Astrocyte of the spinal cord (primary cell): Measurements from ENCODE around the gene PCLO.

Experiments used
- DNase-seq: peaks from one replicate; pipeline ENCODE4 v3.0.0; 2011; ENCODE audit warnings: low read depth, low spot score
- H3K4me3 ChIP-seq: 2 replicates; pipeline ENCODE4 v1.5.1; 2011; ENCODE audit warnings: low read depth, mild to moderate bottlenecking, low read length, moderate library complexity
- in situ Hi-C: cut with HindIII; loops from 2 replicates; pipeline ENCODE4 v1.10.0; 2017; ENCODE audit warnings: low sequenced_read_pairs
- TF ChIP-seq, protein P1 (sequence below): IDR thresholded peaks from 2 replicates; pipeline ENCODE4 v1.5.1; 2012; ENCODE audit warnings: low read depth, mild to moderate bottlenecking, low read length, inconsistent platforms

PCLO gene

GRCh38 chr7:82886324-82886723 is 276.4 kb downstream of the PCLO start:
- DNase-seq = no peak
- in situ Hi-C loops = no loop called here
- no peak overlapping the region for H3K4me3 ChIP-seq
- TF ChIP-seq, protein P1, sequence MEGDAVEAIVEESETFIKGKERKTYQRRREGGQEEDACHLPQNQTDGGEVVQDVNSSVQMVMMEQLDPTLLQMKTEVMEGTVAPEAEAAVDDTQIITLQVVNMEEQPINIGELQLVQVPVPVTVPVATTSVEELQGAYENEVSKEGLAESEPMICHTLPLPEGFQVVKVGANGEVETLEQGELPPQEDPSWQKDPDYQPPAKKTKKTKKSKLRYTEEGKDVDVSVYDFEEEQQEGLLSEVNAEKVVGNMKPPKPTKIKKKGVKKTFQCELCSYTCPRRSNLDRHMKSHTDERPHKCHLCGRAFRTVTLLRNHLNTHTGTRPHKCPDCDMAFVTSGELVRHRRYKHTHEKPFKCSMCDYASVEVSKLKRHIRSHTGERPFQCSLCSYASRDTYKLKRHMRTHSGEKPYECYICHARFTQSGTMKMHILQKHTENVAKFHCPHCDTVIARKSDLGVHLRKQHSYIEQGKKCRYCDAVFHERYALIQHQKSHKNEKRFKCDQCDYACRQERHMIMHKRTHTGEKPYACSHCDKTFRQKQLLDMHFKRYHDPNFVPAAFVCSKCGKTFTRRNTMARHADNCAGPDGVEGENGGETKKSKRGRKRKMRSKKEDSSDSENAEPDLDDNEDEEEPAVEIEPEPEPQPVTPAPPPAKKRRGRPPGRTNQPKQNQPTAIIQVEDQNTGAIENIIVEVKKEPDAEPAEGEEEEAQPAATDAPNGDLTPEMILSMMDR = no peak

DNA sequence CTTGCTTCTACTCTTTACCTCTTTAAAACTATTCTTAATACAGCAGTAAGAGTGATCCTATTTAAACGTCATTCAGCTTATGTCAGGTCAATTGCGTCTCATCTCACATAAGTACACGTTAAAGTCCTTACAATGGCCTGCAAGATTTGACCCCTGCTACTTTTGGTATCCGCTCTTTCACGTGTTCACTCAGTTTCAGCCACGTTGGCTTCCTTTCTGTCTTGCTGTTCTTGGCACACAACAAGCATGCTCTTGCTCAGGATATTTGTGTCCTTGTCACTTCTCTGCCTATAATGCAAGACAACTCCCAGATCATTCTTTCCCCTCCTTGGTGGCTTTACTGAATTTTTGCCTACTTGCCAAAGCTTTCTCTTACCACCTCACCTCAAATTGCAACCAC is 296.8 kb downstream of the PCLO start:
- in situ Hi-C loops = no loop called here
- H3K4me3 ChIP-seq = no peak overlapping the region
- TF ChIP-seq, protein P1 = no peak
- DNase-seq = no peak

DNA sequence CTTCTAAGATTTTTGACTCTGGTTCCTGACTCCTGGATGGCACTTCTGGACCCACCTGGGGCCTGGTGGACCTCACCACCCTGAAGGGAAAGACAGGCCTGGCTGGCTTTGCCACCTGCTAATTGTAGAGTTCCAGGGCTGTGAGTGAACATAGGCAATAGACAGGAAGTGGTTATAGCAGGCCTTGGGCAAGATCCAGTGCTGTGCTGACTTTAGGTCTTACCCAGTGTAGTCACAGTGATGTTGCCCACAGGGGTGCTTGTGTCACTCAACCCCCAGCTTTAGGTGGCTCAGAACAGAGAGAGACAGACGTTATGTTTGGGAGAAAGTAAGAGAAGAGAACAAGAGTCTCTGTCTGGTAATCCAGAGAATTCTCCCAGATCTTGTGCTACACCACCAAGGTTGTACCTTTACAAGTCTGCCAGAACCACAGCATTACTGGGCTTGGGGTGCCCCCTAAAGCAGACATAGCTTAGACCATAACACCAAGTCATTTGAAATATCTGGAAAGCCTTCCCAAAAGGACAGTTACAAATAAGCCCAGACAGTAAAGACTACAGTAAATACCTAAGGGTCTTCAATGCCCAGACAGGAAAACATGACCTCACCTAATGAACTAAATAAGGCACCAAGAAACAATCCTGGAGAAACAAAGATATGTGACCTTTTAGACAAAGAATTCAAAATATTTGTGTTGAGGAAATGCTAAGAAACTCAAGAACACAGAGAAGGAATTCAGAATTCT is 303.4 kb downstream of the PCLO start:
- no peak overlapping the region for H3K4me3 ChIP-seq
- in situ Hi-C loops = no loop called here
- DNase-seq = peak; percentile 18
- TF ChIP-seq, protein P1 = no peak

DNA sequence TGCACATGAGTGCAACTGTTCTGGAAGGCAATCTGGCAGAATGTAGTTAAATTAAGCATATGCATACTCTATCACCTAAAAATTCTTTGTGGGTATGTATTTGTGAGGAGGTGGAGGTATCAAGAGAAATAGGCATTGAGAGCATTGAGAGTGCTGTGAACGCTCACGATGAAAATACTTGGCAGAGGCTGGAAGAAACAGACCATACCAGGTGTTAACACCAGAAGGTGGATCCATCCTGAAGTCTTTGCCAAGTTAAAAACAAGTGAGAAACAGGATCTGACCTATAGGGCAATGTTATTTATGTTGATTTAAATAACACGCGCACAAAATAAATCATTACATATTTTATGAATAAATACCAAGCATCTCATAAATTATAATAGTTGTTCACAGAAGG is 311.6 kb downstream of the PCLO start:
- no peak for DNase-seq
- H3K4me3 ChIP-seq = no peak overlapping the region
- in situ Hi-C loops = no loop called here
- TF ChIP-seq, protein P1 = no peak

DNA sequence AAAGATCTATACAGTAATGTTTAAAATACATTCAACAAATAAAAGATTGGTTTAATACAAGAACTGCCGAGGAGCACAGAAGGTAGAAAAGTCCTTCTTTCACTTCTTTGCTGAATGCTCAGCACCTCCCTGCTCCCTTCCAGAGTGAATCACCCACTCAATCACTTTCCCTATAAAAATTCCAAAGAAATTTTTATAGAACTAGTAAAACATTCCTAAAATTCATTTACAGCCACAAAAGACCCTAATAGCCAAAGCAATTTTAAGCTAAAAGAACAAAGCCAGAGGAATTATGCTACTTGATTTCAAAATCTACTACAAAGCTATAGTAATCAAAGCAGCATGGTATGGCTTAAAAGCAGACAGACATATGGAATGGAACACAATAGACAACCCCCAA is 320.9 kb downstream of the PCLO start:
- in situ Hi-C loops = no loop called here
- H3K4me3 ChIP-seq = no peak overlapping the region
- TF ChIP-seq, protein P1 = no peak
- no peak for DNase-seq

DNA sequence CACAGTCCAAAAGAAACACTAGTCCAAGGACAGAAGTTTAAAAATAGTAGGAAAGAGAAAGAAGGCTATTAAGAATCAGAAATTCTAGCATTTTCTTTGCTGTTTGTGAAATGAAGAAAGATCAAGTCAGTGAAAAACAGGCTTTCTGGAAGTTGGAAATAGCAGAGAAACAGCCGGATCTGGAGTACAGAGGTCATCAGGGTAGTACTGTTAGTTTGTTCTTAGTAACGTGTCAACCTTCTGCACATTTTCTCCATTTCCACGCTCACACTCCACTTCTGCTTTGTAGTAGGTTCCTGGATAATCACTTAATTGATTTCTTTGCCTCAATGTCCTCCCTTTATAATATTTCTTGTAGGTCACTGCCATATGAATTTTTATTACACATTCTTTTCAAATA is 322.6 kb downstream of the PCLO start:
- TF ChIP-seq, protein P1 = no peak
- DNase-seq = no peak
- H3K4me3 ChIP-seq = no peak overlapping the region
- in situ Hi-C loops = no loop called here
